ENCODE measurements around the gene CRY1. TPM values are rescaled to one million over a fixed set of nuclear protein-coding genes. Genes with fewer than 3 reads are reported as not detected.
A peak's percentile ranks its signal among the peaks of the same experiment; 100 is the strongest.

CRY1 gene
- polyA plus RNA-seq, 1 donor (not counting 4 experiments of a cell fraction or from before 2014, with no cell fraction given), result 10.0 TPM

GRCh38 chr12:107106241-107107025, 13.1 kb upstream of the CRY1 start:
- FAIRE-seq (no peak), DNase-seq (ENCODE audit: low read depth, low spot score) (no peak)
- Histone ChIP-seq H3K9ac (ENCODE audit: control insufficient read depth, extremely low read depth, insufficient read depth, low read length) (no peak overlapping the region), H4K20me1 (ENCODE audit: control insufficient read depth, extremely low read depth, insufficient read depth, low read length) (no peaks in the 10 kb centered on the region), H3K27me3 (ENCODE audit: control insufficient read depth, extremely low read depth, insufficient read depth, low read length) (peaks cover 3% of the 10 kb centered on the region), H3K4me1 (ENCODE audit: control insufficient read depth, extremely low read depth, insufficient read depth, low read length) (peaks cover 8% of the 10 kb centered on the region), H3K36me3 (ENCODE audit: control insufficient read depth in 2 of 2, extremely low read depth in 1 of 2, insufficient read depth in 2 of 2, low read length in 2 of 2) (no peaks in the 10 kb centered on the region), H3K27ac (ENCODE audit: control insufficient read depth, insufficient read depth, low read length) (no peak overlapping the region), H3K79me2 (ENCODE audit: control insufficient read depth, insufficient read depth, low read length) (no peaks in the 10 kb centered on the region), H3K4me2 (ENCODE audit: control insufficient read depth, extremely low read depth, insufficient read depth, low read depth, low read length) (no peak overlapping the region), H3K9me3 (ENCODE audit: control insufficient read depth, low read depth, low read length) (no peaks in the 10 kb centered on the region), H2AFZ (ENCODE audit: control insufficient read depth, low read length) (no peak overlapping the region), H3K4me3 (ENCODE audit: control insufficient read depth in 2 of 3, extremely low read depth in 1 of 3, insufficient read depth in 2 of 3, low read depth in 1 of 3, low read length in 3 of 3) (no peak overlapping the region), H3K9me1 (ENCODE audit: control insufficient read depth, extremely low read depth, insufficient read depth, low read length) (no peaks in the 10 kb centered on the region)
- dilution Hi-C loops (cut with MboI; ENCODE audit: extremely low pct_ligation_motif_present, low sequenced_read_pairs), result no loop called here
- TF ChIP-seq CTCF (optimal IDR thresholded peaks at IDR 0.05 in 1 of 3, IDR thresholded peaks at IDR 0.05 in 1 of 3, conservative IDR thresholded peaks at IDR 0.05 in 1 of 3; ENCODE audit: extremely low read depth in 1 of 3, insufficient read depth in 2 of 3, low read length in 3 of 3) (no peak), EZH2 (IDR thresholded peaks at IDR 0.05; ENCODE audit: low read length) (no peak)

- H3K36me3 ChIP-seq (ENCODE audit: control insufficient read depth in 2 of 2, extremely low read depth in 1 of 2, insufficient read depth in 2 of 2, low read length in 2 of 2), result no peaks in the 10 kb centered on the region
These were observed 12.0 kb upstream of the CRY1 start for GRCh38 chr12:107105410-107105703.

More at GRCh38 chr12:107105410-107105703, 12.0 kb upstream of the CRY1 start:
- Histone ChIP-seq H3K27ac (ENCODE audit: control insufficient read depth, insufficient read depth, low read length) (no peak overlapping the region), H3K27me3 (ENCODE audit: control insufficient read depth, extremely low read depth, insufficient read depth, low read length) (peaks cover 3% of the 10 kb centered on the region), H3K9me3 (ENCODE audit: control insufficient read depth, low read depth, low read length) (no peaks in the 10 kb centered on the region), H3K4me1 (ENCODE audit: control insufficient read depth, extremely low read depth, insufficient read depth, low read length) (peaks cover 8% of the 10 kb centered on the region), H3K79me2 (ENCODE audit: control insufficient read depth, insufficient read depth, low read length) (no peaks in the 10 kb centered on the region), H3K9me1 (ENCODE audit: control insufficient read depth, extremely low read depth, insufficient read depth, low read length) (no peaks in the 10 kb centered on the region), H3K9ac (ENCODE audit: control insufficient read depth, extremely low read depth, insufficient read depth, low read length) (no peak overlapping the region), H3K4me3 (ENCODE audit: control insufficient read depth in 2 of 3, extremely low read depth in 1 of 3, insufficient read depth in 2 of 3, low read depth in 1 of 3, low read length in 3 of 3) (no peak overlapping the region), H2AFZ (ENCODE audit: control insufficient read depth, low read length) (no peak overlapping the region), H4K20me1 (ENCODE audit: control insufficient read depth, extremely low read depth, insufficient read depth, low read length) (no peaks in the 10 kb centered on the region), H3K4me2 (ENCODE audit: control insufficient read depth, extremely low read depth, insufficient read depth, low read depth, low read length) (peak overlapping the region; percentile 14)
- no peak for FAIRE-seq
- dilution Hi-C loops (cut with MboI; ENCODE audit: extremely low pct_ligation_motif_present, low sequenced_read_pairs), result no loop called here
- TF ChIP-seq EZH2 (IDR thresholded peaks at IDR 0.05; ENCODE audit: low read length) (no peak), CTCF (optimal IDR thresholded peaks at IDR 0.05 in 1 of 3, IDR thresholded peaks at IDR 0.05 in 1 of 3, conservative IDR thresholded peaks at IDR 0.05 in 1 of 3; ENCODE audit: extremely low read depth in 1 of 3, insufficient read depth in 2 of 3, low read length in 3 of 3) (no peak)
- no peak for DNase-seq (ENCODE audit: low read depth, low spot score)
